Glomerular endothelial cell (primary cell): ENCODE data around the gene PRKCA. TPM values are rescaled to one million over a fixed set of nuclear protein-coding genes. Genes with fewer than 3 reads are reported as not detected.
"Not testable (repeated sequence)": the region's sequence is repeated elsewhere in the genome, so short reads cannot be mapped to it uniquely, and the experiment has no call there.

ENCODE experiments used
- DNase-seq: peaks from one replicate; pipeline ENCODE4 v3.0.0-alpha.2; 2011; ENCODE audit warnings: low read depth, low spot score; ENCODE audit errors: extremely low read depth
- total RNA-seq: library from RNA; depleted of rRNA; stranded (reverse); fragments of >200 nt; gene quantifications from 2 replicates; pipeline ENCODE4 v1.2.3, GENCODE V29; 2015

Gene PRKCA
- total RNA-seq, 1 donor from 2014 or later = 18.4 TPM

GRCh38 chr17:66322764-66323163 lies 20.4 kb downstream of the PRKCA start:
- DNase-seq = no peak

GRCh38 chr17:66324381-66325004 lies 22.1 kb downstream of the PRKCA start:
- DNase-seq = not testable (repeated sequence)

GRCh38 chr17:66326476-66327047 lies 24.1 kb downstream of the PRKCA start:
- no peak for DNase-seq

GRCh38 chr17:66330646-66331037 lies 28.2 kb downstream of the PRKCA start:
- DNase-seq = no peak

DNA sequence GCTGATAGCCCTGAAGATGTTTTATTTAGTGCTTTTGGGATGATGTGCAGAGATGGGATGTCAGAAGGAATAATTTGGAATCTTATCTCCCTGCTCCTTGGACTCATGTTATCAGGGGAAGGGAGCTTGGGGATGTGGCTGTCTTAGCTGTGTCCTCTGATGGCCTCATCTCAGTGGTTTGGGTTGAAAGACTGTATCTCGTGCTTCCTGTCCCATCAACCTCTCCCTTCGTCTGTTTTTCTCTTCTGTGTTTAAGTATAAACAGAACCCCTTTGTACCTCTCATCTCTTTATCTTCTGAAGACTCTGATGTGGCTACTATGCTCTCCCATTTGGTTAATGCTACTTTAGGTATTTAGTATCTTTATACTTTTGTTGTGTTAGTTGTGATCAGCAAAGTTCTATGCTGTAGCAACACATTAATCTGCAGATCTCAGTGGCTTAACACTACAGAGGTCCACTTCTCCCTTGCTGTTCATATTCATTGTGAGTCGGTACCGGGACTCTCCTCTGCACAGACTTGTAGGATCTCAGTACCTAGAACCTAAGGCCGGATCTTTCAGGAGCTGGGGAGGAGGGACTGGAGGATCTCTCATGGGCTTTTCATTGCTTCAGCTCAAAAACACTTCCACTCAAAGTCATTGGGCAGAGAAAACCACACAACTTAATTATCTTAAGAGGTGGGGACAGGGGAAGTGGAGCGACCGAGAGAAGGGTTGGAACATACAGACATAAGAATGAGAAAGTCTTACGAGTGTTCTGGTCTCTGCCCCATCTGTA lies 28.8 kb downstream of the PRKCA start:
- DNase-seq = no peak

GRCh38 chr17:66335797-66336196 lies 33.4 kb downstream of the PRKCA start:
- no peak for DNase-seq

GRCh38 chr17:66337268-66337667 lies 34.9 kb downstream of the PRKCA start:
- no peak for DNase-seq

DNA sequence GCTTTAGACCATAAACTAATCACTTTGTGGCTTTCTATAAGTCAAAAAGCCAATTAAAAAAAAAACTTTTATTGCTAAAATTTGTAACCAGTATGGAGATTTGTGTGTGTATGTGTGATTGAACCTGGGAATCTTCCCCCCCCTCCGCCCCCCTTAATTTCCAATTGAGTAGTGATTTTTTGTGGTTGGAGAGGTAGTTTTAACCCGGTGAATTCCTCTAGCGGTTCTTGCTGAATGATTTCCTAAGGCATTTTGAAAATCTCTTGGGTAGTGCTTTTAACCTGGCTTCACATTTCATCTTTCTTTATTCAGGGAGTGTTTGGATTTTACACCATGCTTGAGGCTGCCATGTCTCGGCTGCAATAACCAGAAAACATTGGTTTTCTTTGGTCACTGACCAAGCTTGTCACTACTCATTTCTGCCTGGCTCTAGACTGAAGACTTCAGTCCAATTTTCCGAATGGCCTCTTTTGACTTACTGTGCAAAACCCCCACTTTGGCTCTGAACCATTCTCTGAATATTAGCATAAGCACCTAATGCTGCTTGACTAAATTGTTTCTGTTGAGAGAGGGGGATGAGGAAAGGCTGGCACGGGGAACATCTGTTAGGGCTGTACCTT lies 35.6 kb downstream of the PRKCA start:
- no peak for DNase-seq

DNA sequence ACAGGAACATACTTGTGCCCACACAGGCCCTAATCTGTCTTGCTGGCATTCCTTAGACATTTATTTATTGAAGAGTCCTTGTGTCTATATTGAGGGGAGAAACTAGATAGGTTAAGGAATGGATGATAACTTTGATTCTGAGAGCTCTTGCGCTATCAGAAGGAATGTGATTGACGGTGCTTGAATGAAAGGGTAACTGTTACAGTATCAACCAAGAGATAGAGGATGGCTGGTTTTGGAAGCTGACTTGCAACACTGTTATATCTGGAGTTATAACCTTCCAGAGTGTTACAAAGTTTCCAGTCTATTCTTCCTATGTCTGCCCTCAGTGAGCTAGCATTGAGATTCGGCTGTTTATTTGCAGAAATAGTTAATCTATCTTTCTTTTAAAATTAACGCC lies 36.5 kb downstream of the PRKCA start:
- no peak for DNase-seq

- DNase-seq = no peak
These were observed 37.1 kb downstream of the PRKCA start for GRCh38 chr17:66339561-66339960.

DNA sequence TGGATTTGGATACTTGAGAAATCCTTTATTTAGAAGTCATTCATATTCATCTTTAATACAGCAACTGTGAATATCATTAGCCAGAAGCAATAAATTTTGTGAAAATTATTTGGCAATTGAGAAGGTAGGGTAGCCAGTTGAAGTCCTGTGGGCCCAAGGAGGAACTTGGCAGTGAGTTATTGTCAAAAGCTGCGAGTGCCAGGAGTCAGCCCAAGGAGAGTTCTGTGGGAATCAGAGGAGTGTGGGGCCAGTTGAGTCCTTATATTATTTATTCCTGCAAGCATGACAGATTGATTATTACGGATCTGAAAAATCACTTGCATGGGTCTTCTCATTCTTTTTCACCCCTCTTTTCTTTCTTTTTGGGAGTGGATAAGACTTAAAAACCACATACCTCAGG lies 38.3 kb downstream of the PRKCA start:
- DNase-seq = no peak

DNA sequence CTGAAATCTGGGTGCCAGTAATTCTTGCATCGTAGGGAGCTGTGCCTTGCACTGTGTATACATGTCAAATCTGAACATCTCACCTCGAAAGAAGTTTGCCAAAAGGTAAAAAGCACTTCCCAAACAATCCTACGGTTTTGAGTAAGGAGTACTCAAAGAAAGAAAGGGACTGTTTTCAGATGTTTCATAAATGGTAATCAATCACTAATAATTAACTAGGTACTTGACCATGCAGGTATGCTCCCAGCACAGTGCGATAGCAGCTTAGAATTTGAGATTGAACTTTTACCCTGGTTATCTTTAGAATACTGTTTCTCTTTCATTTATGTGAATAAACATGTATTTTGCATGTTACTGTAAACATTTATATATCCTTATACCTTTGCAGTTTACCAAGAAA lies 39.0 kb downstream of the PRKCA start:
- DNase-seq = no peak

DNA sequence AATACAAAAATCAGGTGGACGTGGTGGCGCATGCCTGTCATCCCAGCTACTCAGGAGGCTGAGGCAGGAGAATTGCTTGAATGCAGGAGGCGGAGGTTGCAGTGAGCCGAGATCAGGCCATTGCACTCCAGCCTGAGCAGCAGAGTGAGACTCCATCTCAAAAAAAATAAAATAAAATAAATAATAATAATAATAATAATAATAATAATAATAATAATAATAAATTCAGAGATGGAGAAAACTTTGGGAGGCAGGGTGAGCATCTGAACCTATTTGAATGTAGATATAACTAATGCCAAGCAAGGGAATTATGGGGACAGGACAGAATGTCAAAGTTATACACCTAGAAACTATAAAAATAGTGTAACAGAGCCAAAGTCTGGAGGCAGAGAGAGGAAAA lies 39.9 kb downstream of the PRKCA start:
- not testable (repeated sequence) for DNase-seq

- no peak for DNase-seq
These were observed 41.2 kb downstream of the PRKCA start for GRCh38 chr17:66343531-66344078.

GRCh38 chr17:66344473-66344872 lies 42.1 kb downstream of the PRKCA start:
- no peak for DNase-seq

GRCh38 chr17:66345264-66345663 lies 42.9 kb downstream of the PRKCA start:
- no peak for DNase-seq

GRCh38 chr17:66345949-66346638 lies 43.7 kb downstream of the PRKCA start:
- DNase-seq = not testable (repeated sequence)

- no peak for DNase-seq
These were observed 45.5 kb downstream of the PRKCA start for GRCh38 chr17:66347661-66348514.

DNA sequence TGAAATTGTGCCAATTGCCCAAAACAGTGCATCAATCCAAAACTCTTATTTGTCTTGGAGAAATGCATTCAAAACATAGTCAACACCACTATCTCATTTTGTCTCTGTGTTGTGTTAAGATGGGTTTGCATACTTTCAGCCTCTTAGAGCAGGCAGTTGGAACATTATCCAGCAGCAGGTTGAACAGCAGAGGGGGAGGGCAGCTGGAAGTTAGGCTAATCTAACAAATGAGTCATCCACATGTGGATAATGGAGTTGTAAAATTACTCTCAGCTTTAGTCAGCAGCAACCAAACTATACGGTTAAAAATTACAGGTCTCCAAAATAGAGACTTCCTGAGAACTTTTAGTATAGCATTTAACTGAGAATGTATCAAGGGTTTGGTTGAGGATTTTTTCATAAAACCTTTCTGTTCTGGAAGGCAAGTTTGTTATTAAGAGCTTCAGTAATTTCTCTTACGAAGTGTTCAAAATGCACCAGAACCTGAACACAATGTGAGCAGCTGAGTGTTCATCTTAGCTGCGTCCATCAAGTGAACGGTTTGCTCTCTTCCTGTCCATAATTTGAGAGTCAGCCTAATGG lies 46.3 kb downstream of the PRKCA start:
- DNase-seq = peak; percentile 39
